ENCODE data around the gene GPSM1.

Gene GPSM1

DNA sequence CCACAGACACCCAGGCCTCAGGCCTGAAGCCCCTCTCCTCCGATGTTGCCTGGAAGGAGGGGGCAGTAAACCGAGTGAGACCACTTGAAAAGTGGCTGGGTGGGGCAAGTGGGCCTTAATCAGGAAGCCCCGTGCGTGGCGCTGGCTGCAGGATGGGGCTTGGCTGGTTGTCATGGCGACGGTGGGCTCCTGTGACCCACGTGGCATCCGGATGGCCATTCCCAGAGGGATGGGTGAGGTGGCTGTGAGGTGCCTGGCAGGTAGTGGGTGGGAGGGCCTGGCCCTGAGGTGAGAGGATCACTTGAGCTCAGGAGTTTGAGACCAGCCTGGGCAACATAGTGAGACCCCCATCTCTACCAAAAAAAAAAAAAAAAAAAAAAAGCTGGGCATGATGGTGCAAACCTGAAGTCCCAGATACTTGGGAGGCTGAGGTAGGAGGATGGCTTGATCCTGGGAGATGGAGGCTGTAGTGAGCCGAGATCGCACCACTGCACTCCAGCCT lies 5.2 kb downstream of the GPSM1 start:
- no peak for DNase-seq (ENCODE audit: low spot score)

DNA sequence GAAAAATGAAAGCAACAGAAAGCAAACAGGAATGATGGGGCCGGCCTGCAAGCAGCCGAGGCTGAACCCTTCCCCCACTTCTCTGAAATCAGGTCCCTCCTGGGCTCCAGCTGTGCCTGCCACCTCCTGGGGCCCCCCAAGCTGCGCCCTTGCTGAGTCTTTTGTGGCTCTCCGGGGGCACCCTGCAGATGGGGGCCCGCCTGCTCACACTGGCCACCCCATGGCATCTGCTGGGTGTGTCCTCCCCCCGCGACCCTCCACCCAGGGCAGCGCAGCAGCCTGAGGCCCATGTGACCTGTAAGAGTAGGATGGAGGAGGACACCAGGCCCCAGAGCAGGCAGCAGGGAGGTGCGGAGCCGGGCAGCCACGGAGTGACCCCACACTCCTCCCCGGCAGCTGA lies 5.7 kb downstream of the GPSM1 start:
- no peak for DNase-seq (ENCODE audit: low spot score)

DNA sequence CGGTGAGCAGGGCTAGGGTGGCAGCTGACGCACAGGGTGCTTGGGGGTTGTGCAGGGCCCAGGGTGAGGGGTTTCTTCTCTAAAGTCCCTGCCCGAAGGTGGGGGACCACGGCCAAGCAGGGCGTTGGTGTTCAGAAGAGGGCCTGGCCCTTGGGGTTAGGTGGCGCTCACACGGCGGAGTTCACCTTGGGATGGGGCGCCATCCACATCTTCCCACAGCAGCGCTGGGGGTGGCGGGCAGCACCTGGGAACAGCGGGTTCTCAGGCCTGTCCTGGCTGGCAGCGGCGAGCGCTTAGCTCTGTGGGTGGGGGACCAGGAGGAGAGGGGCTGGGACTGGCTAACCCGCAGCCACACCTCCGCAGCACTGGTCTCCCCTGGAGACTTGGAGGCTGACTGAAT lies 6.1 kb downstream of the GPSM1 start:
- DNase-seq (ENCODE audit: low spot score), result no peak

DNA sequence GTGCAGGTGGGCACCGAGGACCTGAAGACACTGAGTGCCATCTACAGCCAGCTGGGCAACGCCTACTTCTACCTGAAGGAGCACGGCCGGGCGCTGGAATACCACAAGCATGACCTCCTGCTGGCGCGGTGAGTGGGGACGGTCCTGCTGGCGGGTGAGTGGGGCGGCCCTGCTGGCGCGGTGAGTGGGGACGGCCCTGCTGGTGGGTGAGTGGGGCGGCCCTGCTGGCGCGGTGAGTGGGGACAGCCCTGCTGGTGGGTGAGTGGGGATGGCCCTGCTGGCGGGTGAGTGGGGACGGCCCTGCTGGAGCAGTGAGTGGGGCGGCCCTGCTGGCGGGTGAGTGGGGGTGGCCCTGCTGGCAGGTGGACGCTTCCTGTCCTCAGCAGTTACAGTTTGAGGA lies 7.2 kb downstream of the GPSM1 start:
- DNase-seq (ENCODE audit: low spot score), result no peak

DNA sequence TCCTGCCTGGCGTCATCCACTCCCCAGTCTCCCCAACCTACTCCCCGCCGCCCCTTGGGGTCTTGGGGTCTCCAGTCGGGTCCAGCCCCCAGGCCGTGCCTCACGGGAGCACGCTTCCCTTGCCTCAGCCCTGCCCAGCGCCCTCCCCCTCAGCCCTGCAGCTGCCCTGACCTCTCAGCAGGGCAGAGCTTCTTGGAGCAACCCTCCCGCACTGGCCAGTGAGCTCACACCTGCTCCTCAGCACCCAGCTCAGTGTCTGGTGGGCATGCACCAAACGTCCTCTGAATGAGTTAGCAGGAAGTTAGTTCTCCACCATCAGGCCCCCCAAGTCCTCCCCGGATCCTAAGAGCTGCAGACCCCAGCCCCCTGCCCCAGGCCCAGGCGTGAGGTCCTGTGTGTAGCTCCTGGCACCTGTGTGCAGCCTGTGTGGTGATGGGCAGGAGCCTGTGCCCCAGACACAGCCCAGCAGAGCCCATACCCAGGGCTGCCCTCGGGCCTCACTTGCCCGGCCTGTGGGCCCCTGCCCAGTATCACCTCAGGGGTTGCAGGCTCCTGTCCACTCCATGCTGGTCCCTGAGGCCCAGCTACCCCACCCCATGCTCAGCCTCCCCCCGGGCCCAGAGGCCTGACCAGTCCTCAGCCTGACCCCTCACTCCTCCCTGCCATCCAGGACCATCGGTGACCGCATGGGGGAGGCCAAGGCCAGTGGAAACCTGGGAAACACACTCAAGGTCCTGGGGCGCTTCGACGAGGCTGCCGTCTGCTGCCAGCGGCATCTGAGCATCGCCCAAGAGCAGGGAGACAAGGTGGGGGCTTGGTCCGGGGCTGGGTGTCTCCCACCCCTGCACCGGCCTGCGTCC lies 8.2 kb downstream of the GPSM1 start:
- no peak for DNase-seq (ENCODE audit: low spot score)

DNA sequence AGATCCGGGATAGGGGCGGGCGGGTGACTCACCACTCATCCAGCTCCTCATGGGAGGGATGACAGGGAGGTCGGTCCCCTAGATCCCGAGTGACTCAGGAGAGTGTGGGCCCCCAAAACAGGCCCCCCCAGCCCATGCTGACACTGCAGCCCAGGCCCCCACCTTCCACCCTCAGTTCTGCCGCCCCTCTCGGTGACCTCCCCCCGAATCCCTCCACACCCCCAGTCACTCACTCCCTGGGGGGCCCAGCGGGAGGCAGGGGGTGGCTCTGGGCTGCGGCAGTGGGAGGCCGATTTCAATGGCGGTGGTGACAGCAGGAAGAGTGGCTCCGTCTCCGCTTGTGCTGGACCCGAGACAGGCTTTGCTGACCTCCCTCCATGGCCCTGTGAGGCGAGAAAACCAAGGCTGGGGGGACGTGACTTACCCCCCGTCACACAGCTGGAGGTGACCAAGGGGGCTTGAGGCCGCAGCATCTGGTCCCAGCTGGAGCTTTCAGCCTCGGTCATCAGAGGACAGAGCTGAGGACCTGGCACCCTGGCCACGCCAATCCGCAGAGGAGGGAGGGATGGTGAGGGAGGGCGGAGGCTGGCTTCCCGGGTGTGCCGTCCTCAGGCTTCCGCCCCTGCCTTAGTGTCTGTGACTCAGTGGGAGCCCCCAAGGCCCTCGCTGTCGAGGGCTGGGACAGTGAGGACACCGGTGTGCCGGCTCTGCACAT lies 9.0 kb downstream of the GPSM1 start:
- DNase-seq (ENCODE audit: low spot score), result no peak

DNA sequence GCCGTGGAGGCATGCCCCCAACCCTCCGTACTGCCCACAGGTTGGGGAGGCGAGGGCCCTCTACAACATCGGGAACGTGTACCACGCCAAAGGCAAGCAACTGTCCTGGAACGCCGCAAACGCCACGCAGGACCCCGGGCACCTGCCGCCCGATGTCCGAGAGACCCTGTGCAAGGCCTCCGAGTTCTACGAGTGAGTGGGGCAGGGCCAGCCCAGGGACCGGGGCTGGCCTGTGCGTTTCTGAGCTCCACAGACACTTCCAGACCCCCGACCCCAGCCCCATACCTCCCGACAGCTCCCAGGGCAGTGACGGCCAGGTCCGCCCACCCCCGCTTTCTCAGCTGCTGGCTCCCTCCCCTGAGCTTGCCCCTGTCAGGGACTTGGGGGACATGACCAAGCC lies 9.5 kb downstream of the GPSM1 start:
- DNase-seq (ENCODE audit: low spot score), result no peak

DNA sequence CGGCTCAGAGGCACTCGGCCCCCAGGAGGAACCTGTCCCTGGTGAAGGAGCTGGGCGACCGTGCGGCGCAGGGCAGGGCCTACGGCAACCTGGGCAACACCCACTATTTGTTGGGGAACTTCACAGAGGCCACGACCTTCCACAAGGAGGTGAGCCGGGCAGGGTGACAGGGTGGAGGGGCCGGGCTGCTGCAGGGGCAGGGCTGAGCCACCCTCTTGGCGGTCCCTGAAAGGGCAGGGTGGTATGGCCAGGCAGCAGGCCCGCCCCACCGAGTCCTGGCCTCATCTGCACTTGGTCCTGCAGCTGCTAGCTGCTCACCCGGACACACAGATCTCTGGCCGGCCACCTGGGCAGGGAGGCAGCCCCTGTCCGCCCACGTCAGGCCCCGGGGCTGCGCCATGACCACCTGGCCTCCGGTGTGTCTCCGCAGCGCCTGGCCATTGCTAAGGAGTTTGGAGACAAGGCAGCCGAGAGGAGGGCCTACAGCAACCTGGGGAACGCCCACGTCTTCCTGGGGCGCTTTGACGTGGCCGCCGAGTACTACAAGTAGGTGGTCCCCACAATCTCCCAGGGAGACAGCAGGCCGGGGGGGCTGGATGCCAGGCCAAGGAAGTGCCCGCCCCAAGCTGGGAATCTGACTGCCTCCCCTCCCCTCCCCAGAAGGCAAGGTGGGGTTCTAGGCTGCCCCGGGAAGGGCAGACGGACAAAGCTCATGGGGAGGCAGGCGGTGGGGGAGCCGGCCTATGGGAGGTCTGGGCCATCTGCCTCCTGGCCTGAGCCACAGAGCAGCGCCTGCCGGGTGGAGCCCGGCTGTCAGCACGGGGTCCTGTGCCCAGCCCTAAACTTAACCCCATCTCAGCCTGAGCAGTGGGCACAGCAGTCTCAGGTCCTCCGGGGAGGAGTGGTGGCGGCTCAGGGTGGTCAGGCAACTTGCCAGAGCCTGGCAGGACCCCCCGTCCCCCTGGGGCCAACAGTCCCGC lies 10.4 kb downstream of the GPSM1 start:
- no peak for DNase-seq (ENCODE audit: low spot score)

DNA sequence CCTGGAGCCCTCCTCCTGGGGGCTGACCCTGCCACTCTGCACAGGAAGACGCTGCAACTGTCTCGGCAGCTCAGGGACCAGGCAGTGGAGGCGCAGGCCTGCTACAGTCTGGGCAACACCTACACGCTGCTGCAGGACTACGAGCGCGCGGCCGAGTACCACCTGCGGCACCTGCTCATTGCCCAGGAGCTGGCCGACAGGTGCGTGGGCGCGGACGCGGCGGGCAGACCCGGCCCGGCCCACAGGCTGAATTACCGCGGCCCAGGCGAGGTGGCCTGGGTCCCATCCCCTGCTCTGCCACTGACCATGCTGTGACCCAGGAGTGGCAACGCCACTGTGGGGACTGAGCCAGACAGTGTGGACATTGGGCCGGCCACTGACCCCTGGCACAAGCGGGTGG lies 11.2 kb downstream of the GPSM1 start:
- no peak for DNase-seq (ENCODE audit: low spot score)

DNA sequence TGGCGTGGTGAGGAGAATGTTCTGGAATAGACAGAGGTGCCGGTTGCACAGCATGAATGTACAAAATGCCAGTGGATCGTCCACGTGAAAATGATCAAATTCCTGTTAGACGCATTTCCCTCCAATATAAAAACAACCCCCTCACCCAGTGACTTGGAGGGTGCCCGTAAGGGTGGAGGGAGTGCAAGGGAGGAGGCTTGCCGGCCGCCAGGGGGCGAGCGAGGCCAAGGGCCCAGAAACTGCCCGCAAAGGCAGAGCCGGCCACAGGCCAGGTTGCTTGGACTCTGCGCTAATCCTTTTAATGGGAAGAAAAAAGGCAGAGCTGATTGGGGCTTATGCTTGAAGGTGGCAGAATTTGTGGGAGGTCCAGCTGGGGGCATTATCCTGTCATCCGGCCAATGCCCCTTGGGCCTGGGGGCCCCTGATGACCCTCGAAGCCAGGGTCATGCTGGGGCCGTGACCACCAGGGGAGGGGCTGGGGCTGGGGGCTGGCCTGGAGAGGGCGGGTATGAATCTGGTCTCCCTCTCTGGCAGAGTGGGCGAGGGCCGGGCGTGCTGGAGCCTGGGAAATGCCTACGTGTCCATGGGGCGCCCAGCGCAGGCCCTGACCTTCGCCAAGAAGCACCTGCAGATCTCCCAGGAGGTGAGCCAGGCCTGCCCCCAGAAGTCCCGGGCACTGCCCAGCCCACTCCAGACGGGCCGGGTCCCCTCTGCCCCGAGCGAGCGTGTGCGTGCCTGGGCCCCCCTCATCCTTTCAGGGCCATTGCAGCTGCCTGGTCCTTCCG lies 12.0 kb downstream of the GPSM1 start:
- peak; percentile 97 for DNase-seq (ENCODE audit: low spot score)

DNA sequence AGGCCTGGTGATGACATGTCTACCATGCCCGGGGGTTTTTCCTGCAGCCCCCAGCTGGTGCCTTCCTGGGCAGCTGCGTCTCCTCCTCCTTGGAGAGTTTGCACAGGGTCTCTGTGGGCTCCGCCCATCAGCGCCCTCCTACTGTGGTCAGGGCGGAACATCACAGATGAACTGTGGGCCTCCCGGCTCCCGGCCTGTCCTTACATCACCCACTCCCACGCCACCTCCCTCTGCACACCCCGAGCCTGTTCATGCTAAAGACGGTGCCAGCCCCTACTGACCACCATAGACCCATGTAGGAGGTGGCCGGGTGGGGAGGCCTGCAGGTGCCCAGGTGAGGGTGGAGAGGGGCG lies 12.6 kb downstream of the GPSM1 start:
- DNase-seq (ENCODE audit: low spot score), result no peak

DNA sequence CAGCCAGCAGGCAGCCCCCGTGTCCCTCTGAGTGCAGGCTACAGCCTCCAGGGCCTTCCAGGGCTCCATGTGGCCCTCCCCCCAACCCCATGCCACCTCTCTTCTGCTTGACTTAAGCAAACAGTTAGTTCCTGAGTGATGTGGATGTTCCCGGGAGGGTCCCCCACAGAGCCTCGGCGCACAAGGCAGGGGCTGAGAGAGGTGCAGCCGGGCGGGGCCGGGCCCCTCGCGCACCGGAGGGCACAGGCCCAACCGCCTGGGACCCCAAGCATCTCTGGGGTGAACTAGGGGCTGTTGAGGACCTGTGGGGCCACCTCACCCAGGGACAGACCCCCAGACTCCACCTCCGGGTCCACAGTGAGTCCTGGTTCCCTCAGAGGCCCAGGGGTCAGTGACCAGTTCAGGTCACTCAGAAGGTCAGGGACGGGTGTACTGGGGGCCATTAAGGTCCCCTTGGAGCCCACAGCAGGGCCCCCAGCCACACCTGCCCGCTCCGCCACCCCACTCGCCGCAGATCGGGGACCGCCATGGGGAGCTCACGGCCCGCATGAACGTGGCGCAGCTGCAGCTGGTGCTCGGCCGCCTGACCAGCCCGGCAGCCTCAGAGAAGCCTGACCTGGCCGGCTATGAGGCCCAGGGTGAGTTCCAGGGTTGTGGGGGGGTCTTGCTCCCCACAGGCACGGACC lies 13.2 kb downstream of the GPSM1 start:
- no peak for DNase-seq (ENCODE audit: low spot score)

DNA sequence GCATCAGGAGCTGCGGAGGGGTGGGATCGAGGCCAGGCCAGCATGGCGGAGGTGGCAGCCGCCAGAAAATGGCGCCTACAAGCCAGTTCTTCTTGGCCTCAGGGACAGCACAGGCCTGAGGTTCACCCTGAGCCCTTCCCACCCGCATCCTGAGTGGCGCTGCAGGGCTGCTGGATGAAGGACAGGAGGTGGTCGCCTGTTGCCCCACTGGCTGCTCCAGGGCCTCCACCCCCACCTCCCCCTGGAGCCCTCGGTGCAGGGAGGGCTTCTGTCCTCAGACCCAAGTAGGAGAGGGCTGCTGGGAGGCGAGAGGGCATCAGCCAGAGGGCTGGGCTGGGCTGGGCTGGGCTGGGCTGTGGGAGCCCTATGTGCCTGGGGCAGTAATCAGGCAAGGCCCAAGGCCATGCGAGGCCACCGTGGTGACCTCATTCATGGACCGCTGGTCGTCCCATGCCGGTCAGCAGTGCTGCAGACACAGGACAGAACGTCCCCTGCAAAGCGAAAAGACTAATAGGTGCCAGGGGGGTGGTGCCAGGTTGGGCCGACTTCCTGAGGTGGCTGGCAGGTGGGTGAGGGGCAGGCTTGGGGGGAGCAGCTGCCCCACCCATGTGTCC lies 13.8 kb downstream of the GPSM1 start:
- DNase-seq (ENCODE audit: low spot score), result no peak

DNA sequence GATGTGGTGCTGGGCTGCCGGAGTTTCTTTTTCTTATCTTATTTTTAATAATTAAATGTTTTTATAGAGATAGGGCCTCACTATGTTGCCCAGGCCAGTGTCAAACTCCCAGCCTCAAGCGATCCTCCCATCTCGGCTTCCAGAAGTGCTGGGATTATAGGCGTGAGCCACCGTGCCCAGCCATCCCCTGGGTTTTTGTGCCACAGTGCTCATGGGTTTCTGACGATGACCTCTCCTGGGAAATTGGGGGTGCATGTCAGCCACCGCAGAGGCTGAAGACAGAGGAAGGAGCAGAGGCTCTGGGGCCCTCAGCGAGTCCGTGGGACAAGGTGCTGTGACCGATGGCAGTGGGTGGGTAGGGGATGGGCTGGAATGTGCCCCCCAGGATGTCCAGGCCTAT lies 14.4 kb downstream of the GPSM1 start:
- no peak for DNase-seq (ENCODE audit: low spot score)

DNA sequence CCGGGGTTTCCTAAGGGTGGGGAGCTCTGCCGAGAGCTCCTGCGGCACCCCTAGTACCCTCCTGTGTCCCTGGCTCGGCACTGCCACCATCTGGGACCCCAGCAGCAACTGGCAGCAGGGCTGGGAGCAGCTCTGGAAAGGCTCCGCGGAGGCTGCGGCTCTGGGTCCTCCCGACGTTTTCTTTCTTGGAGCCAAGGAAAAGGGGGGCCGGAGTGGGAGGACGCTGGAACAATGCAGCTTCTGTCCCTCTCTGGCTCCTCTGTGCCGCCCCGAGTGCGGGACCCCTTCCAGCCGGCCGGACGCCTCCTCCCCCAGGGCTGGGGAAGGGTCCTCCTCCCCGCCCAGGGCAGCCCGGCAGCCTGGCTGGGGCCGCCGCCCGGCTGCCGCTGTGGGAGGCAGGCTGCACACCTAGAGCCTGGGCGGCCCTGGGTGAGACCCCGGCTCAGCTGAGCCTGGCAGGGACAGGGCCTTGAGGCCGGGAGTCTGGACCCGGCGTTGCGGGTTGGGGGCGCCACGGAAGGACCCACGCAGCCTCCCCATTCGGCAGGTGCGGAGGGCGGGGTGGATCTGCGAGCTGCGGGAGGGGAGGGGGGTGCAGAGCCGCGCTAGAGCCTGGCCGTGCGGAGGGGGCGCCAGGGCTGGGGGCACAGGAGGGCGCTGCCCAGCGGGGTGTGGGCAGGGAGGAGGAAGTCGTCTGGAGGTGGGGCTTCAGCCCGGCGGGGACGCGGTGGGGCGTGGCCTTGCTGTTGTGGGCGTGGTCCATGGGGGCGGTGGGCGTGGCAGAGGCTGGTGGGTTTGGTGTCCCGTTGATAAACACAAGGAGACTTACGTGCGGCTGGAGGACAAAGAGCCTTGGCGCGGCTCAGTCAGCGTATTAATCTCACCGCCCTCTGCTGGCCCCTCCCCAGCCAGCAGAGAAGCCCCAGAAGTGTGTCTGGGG lies 15.1 kb downstream of the GPSM1 start:
- DNase-seq (ENCODE audit: low spot score), result no peak

DNA sequence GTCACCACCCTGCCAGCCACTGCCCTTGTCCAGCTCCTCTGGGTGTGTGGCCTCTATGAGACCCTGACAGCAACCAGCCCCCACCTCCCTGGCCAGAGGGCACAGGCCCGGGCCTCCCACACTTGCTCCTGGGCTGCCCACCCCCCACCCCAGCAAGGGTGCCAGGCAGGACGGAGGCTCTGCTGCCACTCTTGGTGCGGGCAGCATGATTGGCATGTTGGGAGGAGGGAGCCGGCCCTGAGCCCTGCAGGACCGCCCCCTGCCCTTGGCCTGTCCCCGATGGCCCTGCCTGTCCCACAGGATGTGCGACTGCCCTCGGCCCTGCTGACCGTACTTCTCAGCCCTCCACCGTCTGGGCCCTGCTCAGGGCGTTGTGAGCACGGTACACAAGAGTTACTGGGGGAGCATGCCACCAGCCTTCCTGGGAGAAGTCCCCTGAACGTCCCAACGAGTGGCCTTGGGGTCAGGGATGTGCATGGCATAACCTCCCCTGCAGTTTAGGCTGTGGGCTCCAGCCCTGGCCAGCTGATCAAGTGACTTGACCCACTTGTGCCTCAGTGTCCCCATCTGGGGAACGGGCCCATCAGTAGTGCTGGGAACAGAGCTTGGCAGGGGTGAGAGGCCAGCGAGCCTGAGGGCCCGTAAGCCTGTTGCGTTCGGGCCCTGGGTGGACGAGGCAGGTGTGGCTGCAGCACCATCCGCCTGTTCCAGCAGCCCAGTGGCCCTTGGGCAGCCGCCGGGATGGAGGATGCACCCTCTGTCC lies 16.0 kb downstream of the GPSM1 start:
- no peak for DNase-seq (ENCODE audit: low spot score)

DNA sequence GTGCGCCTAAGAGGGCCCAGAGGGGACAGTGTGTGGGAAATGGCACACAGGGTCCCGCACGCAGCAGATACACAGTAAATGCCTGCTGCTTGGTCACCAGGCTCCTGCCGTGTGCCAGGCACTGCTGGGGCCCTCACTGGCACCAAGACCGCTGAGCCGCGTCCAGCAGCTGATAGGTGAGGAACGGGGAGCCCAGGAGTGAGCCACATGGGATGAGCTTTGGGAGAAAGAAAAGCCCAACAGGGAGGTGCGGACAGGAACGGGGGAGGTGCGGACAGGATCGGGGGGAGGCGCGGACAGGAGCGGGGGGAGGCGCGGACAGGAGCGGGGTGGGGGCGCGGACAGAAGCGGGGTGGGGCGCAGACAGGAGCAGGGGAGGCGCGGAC lies 16.5 kb downstream of the GPSM1 start:
- DNase-seq (ENCODE audit: low spot score), result no peak

DNA sequence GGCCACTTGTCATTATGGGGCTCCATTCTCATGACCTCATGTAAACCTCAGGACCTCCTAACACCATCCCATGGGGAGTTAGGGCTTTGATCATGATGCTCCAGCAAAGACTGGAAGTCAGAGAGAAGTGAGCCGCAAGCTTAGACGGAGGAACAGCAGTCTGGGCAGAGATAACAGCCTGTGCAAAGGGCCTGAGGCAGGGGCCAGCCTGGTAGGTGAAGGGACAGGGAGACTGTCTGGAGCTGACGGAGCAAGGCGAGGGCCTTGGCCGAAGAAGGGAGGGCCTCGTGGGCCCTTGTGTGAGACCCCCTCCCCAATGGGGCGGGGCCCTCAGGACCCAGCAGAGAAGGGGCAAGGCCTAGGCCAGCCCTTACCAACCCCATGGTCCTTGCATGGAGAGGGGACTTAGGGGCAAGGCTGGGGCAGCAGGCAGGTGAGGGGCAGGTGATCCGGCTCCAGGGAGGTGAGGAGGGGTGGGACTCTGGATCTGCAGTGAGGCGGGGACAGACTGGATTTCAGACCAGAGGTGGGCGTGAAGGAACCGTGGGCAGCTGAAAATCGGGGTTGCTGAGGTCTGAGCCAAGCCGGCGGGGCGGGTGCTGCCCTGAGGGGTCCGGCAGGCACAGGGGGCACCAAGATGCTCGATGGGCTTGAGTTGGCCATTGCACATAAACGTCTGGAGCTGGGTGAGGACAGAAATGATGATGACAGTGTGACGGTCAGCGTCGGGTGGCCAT lies 17.4 kb downstream of the GPSM1 start:
- no peak for DNase-seq (ENCODE audit: low spot score)
